ENCODE data around the gene AJAP1.

The AJAP1 gene

GRCh38 chr1:4670265-4670664, 15.9 kb downstream of the AJAP1 start:
- no peak for DNase-seq (ENCODE audit: low read depth)
- H3K4me3 ChIP-seq (ENCODE audit: low read depth, low read length) = no peak overlapping the region
- no peak for TF ChIP-seq CTCF (IDR thresholded peaks at IDR 0.05; ENCODE audit: insufficient read depth, low read depth, low read length, missing control alignments)

- no peak for TF ChIP-seq CTCF (IDR thresholded peaks at IDR 0.05; ENCODE audit: insufficient read depth, low read depth, low read length, missing control alignments)
- no peak overlapping the region for H3K4me3 ChIP-seq (ENCODE audit: low read depth, low read length)
- no peak for DNase-seq (ENCODE audit: low read depth)
Measured at GRCh38 chr1:4671828-4672227, 17.4 kb downstream of the AJAP1 start.

GRCh38 chr1:4673494-4673893, 19.1 kb downstream of the AJAP1 start:
- DNase-seq (ENCODE audit: low read depth) = no peak
- no peak for TF ChIP-seq CTCF (IDR thresholded peaks at IDR 0.05; ENCODE audit: insufficient read depth, low read depth, low read length, missing control alignments)
- H3K4me3 ChIP-seq (ENCODE audit: low read depth, low read length) = no peak overlapping the region

- DNase-seq (ENCODE audit: low read depth) = no peak
- TF ChIP-seq CTCF (IDR thresholded peaks at IDR 0.05; ENCODE audit: insufficient read depth, low read depth, low read length, missing control alignments) = no peak
- no peak overlapping the region for H3K4me3 ChIP-seq (ENCODE audit: low read depth, low read length)
Measured at GRCh38 chr1:4674117-4674516, 19.7 kb downstream of the AJAP1 start.

GRCh38 chr1:4674676-4675075, 20.3 kb downstream of the AJAP1 start:
- TF ChIP-seq CTCF (IDR thresholded peaks at IDR 0.05; ENCODE audit: insufficient read depth, low read depth, low read length, missing control alignments) = no peak
- no peak for DNase-seq (ENCODE audit: low read depth)
- no peak overlapping the region for H3K4me3 ChIP-seq (ENCODE audit: low read depth, low read length)

- TF ChIP-seq CTCF (IDR thresholded peaks at IDR 0.05; ENCODE audit: insufficient read depth, low read depth, low read length, missing control alignments) = no peak
- H3K4me3 ChIP-seq (ENCODE audit: low read depth, low read length) = no peak overlapping the region
- no peak for DNase-seq (ENCODE audit: low read depth)
Measured at GRCh38 chr1:4675454-4676186, 21.2 kb downstream of the AJAP1 start.

GRCh38 chr1:4676253-4676652, 21.8 kb downstream of the AJAP1 start:
- no peak for DNase-seq (ENCODE audit: low read depth)
- no peak for TF ChIP-seq CTCF (IDR thresholded peaks at IDR 0.05; ENCODE audit: insufficient read depth, low read depth, low read length, missing control alignments)
- H3K4me3 ChIP-seq (ENCODE audit: low read depth, low read length) = no peak overlapping the region

Data from GM12865 (cell line).